ENCODE data around the gene NCAM1. TPM values are rescaled to one million over a fixed set of nuclear protein-coding genes. Genes with fewer than 3 reads are reported as not detected.

NCAM1 gene
- total RNA-seq, 1 experiment from 2014 or later: 0.33 TPM

DNA sequence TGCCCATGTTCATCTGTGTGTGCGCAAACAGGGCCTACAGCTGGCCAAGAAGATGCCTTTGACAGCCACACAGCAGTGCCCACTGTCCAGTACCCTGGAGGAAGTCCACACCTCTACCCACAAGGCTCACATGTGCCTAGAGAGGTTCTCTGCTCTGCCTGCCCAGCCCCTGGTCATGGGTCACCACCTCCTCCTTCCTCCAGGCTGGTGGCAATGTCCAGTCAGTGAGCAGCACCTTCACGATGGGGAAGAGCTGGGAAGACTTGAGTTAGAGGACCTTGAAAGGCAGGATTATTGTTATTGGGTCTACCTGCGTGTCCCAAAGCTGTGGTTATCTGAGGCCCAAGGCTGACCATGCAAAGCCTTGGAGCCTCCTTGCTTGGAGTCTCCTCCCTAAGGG lies 324.8 kb downstream of the NCAM1 start:
- H3K36me3 ChIP-seq (ENCODE audit: low read depth): no peaks in the 10 kb centered on the region
- no peaks in the 10 kb centered on the region for H3F3A ChIP-seq (ENCODE audit: insufficient read depth, low read depth)
- no peaks in the 10 kb centered on the region for H4K20me1 ChIP-seq (ENCODE audit: insufficient read depth)
- H3K4me1 ChIP-seq (replicated peaks; ENCODE audit: insufficient read depth): no peaks in the 10 kb centered on the region
- ChIA-PET POLR2A (ENCODE audit: unreplicated experiment) (no interaction called here), CTCF (no interaction called here)
- H3K4me3 ChIP-seq: no peak overlapping the region
- H2AFZ ChIP-seq: no peak overlapping the region
- no peaks in the 10 kb centered on the region for H3K9me3 ChIP-seq (ENCODE audit: insufficient read depth, low read depth)
- H3K4me2 ChIP-seq: no peak overlapping the region
- H3K9me2 ChIP-seq (ENCODE audit: insufficient read depth): no peaks in the 10 kb centered on the region
- TF ChIP-seq EZH2 (IDR thresholded peaks at IDR 0.05; ENCODE audit: low read depth): no peak
- TF ChIP-seq, protein P1, sequence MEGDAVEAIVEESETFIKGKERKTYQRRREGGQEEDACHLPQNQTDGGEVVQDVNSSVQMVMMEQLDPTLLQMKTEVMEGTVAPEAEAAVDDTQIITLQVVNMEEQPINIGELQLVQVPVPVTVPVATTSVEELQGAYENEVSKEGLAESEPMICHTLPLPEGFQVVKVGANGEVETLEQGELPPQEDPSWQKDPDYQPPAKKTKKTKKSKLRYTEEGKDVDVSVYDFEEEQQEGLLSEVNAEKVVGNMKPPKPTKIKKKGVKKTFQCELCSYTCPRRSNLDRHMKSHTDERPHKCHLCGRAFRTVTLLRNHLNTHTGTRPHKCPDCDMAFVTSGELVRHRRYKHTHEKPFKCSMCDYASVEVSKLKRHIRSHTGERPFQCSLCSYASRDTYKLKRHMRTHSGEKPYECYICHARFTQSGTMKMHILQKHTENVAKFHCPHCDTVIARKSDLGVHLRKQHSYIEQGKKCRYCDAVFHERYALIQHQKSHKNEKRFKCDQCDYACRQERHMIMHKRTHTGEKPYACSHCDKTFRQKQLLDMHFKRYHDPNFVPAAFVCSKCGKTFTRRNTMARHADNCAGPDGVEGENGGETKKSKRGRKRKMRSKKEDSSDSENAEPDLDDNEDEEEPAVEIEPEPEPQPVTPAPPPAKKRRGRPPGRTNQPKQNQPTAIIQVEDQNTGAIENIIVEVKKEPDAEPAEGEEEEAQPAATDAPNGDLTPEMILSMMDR (conservative IDR thresholded peaks at IDR 0.05): no peak
- H3K79me2 ChIP-seq (ENCODE audit: low read depth): no peaks in the 10 kb centered on the region
- no TSS peak for BruUV-seq (replicated peaks)
- no peak for DNase-seq
- intact Hi-C loops (cut with micrococcal nuclease; ENCODE audit: unreplicated experiment): loop anchor here (10.0 kb wide), 1 partner anchor 491 kb away; no protein-coding TSS in a partner anchor
- H3K27me3 ChIP-seq (ENCODE audit: insufficient read depth, low read depth): no peaks in the 10 kb centered on the region; the same call in none of the 2 replicates
- no peak overlapping the region for H3K27ac ChIP-seq

DNA sequence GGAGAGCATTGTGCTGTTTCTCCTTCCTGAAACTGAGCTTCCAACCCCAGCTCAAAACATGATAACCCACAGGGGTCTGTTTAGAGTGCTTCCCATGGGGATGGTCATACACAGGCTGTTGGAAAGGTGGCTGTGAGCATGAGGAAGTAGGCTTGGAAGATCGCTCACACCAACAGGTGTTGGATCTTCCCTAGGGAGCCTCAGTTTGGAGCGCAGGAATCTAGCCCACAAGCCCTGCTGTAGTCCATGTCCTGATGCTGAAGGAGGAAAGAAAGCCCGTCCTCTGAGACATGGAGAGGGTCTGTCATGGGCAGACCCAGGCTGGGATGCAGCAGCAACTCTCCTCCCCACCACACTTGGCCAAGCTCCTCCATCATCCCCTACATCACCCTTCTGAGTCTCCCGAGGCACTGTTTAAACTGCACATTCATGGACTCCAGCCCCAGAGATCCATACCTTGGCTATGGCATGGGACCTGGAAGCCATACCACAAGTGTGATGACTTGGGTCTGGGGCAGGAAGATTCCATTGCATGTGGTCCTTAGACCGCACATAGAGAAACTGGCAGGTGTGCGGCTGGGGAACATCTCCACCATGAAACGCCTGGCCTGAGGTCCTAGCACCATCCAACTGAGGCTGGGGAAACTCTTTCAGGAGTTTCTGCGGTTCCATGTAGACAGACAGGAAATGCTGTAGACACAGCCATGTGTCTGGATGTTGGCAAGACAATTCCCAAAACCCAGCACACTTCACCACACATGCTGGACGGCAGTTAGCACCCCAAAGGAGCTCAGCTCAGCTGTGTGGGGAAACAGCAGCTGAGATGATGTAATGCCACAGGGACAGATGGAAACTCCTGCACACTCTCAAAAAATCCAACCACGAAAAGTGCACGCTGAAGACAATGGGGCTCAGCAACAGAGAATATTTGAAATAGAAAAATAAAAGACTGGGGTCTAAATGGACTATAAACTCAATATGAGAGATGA lies 325.6 kb downstream of the NCAM1 start:
- Histone ChIP-seq H3K9me2 (ENCODE audit: insufficient read depth) (no peaks in the 10 kb centered on the region), H3F3A (ENCODE audit: insufficient read depth, low read depth) (no peaks in the 10 kb centered on the region), H3K36me3 (ENCODE audit: low read depth) (no peaks in the 10 kb centered on the region), H3K4me3 (no peak overlapping the region), H2AFZ (no peak overlapping the region), H3K4me2 (no peak overlapping the region), H3K79me2 (ENCODE audit: low read depth) (no peaks in the 10 kb centered on the region), H3K9me3 (ENCODE audit: insufficient read depth, low read depth) (no peaks in the 10 kb centered on the region), H3K27ac (no peak overlapping the region), H4K20me1 (ENCODE audit: insufficient read depth) (no peaks in the 10 kb centered on the region), H3K27me3 (ENCODE audit: insufficient read depth, low read depth) (no peaks in the 10 kb centered on the region; the same call in none of the 2 replicates), H3K4me1 (replicated peaks; ENCODE audit: insufficient read depth) (no peaks in the 10 kb centered on the region)
- no peak for DNase-seq
- no TSS peak for BruUV-seq (replicated peaks)
- TF ChIP-seq, protein P1 (conservative IDR thresholded peaks at IDR 0.05): no peak
- TF ChIP-seq EZH2 (IDR thresholded peaks at IDR 0.05; ENCODE audit: low read depth): no peak
- POLR2A ChIA-PET (ENCODE audit: unreplicated experiment): no interaction called here
- CTCF ChIA-PET: interaction anchor here (0.7 kb wide), 1 partner anchor 492 kb away, joined by 3 read pairs; no protein-coding TSS in a partner anchor
- intact Hi-C loops (cut with micrococcal nuclease; ENCODE audit: unreplicated experiment): loop anchor here (10.0 kb wide), 1 partner anchor 492 kb away; no protein-coding TSS in a partner anchor

DNA sequence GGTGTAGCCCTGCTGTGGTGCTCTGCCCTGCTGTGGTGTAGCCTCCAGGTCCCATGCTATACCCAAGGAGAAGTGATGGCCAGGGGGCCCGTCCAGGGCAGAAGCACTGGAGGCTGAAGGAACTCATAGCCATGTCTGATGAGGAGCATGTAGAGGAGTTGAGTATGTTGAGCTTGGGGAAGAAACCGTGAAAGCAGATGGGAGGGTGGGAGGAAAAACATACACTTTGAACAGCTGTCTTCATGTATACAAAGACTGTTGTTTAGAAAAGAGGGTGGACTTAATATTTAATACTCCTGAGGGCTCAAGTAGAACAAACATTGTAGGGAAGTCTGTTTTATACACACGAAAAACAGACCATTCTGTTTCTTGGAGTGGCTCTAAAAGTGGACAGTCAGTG lies 326.6 kb downstream of the NCAM1 start:
- Histone ChIP-seq H3K36me3 (ENCODE audit: low read depth) (no peaks in the 10 kb centered on the region), H3K4me3 (no peak overlapping the region), H3K27ac (no peak overlapping the region), H3K9me3 (ENCODE audit: insufficient read depth, low read depth) (no peaks in the 10 kb centered on the region), H3K4me1 (replicated peaks; ENCODE audit: insufficient read depth) (no peaks in the 10 kb centered on the region), H4K20me1 (ENCODE audit: insufficient read depth) (no peaks in the 10 kb centered on the region), H2AFZ (no peak overlapping the region), H3K9me2 (ENCODE audit: insufficient read depth) (no peaks in the 10 kb centered on the region), H3K79me2 (ENCODE audit: low read depth) (no peaks in the 10 kb centered on the region), H3K4me2 (no peak overlapping the region), H3K27me3 (ENCODE audit: insufficient read depth, low read depth) (no peaks in the 10 kb centered on the region; the same call in none of the 2 replicates), H3F3A (ENCODE audit: insufficient read depth, low read depth) (no peaks in the 10 kb centered on the region)
- no peak for TF ChIP-seq EZH2 (IDR thresholded peaks at IDR 0.05; ENCODE audit: low read depth)
- TF ChIP-seq, protein P1 (conservative IDR thresholded peaks at IDR 0.05): no peak
- ChIA-PET POLR2A (ENCODE audit: unreplicated experiment) (no interaction called here), CTCF (no interaction called here)
- no peak for DNase-seq
- intact Hi-C loops (cut with micrococcal nuclease; ENCODE audit: unreplicated experiment): loop anchor here (10.0 kb wide), 1 partner anchor 493 kb away; no protein-coding TSS in a partner anchor
- BruUV-seq (replicated peaks): no TSS peak
